ENCODE results near the gene PDCD4. TPM values are rescaled to one million over a fixed set of nuclear protein-coding genes. Genes with fewer than 3 reads are reported as not detected.

Gene PDCD4
- polyA plus RNA-seq, 1 of the 3 experiments (the other 2 are of a cell fraction), result 23.3 TPM

- Histone ChIP-seq H3K9me2 (no peaks in the 10 kb centered on the region), H3K79me2 (ENCODE audit: insufficient read depth) (no peaks in the 10 kb centered on the region), H3K27ac (ENCODE audit: low read depth in 2 of 2, low read length in 1 of 2) (peak overlapping the region in 1 of 2 experiments; percentile 45; a peak in 1 of 4 replicates), H3K4me1 (ENCODE audit: control insufficient read depth in 1 of 2, insufficient read depth in 2 of 2, low read depth in 1 of 2, low read length in 1 of 2) (peaks cover 0 to 40% of the 10 kb centered on the region in 2 experiments; a peak in 2 of 4 replicates), H3K4me2 (no peak overlapping the region), H3K27me3 (ENCODE audit: insufficient read depth) (no peaks in the 10 kb centered on the region), H3K9me3 (no peaks in the 10 kb centered on the region), H3K9ac (no peak overlapping the region), H3K4me3 (ENCODE audit: low read depth in 2 of 2, low read length in 1 of 2) (no peak overlapping the region), H3K36me3 (replicated peaks in 1 of 2; ENCODE audit: control insufficient read depth in 1 of 2, insufficient read depth in 2 of 2, low read length in 1 of 2) (no peaks in the 10 kb centered on the region), H3F3A (replicated peaks; ENCODE audit: insufficient read depth) (no peaks in the 10 kb centered on the region), H4K20me1 (ENCODE audit: insufficient read depth) (no peaks in the 10 kb centered on the region), H2AFZ (ENCODE audit: low read depth) (peak overlapping the region; percentile 15; the same call in 1 of the 2 replicates)
- TF ChIP-seq POLR2AphosphoS5 (IDR thresholded peaks at IDR 0.05; ENCODE audit: low read depth, low read length), result no peak
- no peak for TF ChIP-seq YY1 (IDR thresholded peaks at IDR 0.05; ENCODE audit: low read depth)
- TF ChIP-seq, protein P1, sequence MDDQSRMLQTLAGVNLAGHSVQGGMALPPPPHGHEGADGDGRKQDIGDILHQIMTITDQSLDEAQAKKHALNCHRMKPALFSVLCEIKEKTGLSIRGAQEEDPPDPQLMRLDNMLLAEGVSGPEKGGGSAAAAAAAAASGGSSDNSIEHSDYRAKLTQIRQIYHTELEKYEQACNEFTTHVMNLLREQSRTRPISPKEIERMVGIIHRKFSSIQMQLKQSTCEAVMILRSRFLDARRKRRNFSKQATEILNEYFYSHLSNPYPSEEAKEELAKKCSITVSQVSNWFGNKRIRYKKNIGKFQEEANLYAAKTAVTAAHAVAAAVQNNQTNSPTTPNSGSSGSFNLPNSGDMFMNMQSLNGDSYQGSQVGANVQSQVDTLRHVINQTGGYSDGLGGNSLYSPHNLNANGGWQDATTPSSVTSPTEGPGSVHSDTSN (IDR thresholded peaks at IDR 0.05), result no peak
- TF ChIP-seq RFX5 (IDR thresholded peaks at IDR 0.05; ENCODE audit: low read length), result no peak
- no peak for TF ChIP-seq RXRA (IDR thresholded peaks at IDR 0.05; ENCODE audit: borderline replicate concordance, low read depth)
- TF ChIP-seq, protein P2, sequence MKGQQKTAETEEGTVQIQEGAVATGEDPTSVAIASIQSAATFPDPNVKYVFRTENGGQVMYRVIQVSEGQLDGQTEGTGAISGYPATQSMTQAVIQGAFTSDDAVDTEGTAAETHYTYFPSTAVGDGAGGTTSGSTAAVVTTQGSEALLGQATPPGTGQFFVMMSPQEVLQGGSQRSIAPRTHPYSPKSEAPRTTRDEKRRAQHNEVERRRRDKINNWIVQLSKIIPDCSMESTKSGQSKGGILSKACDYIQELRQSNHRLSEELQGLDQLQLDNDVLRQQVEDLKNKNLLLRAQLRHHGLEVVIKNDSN (IDR thresholded peaks at IDR 0.05; ENCODE audit: borderline replicate concordance, low read depth), result no peak
- TF ChIP-seq ELF1 (IDR thresholded peaks at IDR 0.05), result no peak
- no peak for TF ChIP-seq NFIC (IDR thresholded peaks at IDR 0.05; ENCODE audit: borderline replicate concordance)
- TF ChIP-seq FOXJ3 (CRISPR knock-in tag; IDR thresholded peaks at IDR 0.05), result no peak
- TF ChIP-seq, protein P3, sequence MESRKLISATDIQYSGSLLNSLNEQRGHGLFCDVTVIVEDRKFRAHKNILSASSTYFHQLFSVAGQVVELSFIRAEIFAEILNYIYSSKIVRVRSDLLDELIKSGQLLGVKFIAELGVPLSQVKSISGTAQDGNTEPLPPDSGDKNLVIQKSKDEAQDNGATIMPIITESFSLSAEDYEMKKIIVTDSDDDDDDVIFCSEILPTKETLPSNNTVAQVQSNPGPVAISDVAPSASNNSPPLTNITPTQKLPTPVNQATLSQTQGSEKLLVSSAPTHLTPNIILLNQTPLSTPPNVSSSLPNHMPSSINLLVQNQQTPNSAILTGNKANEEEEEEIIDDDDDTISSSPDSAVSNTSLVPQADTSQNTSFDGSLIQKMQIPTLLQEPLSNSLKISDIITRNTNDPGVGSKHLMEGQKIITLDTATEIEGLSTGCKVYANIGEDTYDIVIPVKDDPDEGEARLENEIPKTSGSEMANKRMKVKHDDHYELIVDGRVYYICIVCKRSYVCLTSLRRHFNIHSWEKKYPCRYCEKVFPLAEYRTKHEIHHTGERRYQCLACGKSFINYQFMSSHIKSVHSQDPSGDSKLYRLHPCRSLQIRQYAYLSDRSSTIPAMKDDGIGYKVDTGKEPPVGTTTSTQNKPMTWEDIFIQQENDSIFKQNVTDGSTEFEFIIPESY (IDR thresholded peaks at IDR 0.05; ENCODE audit: borderline replicate concordance, low read depth), result no peak
- TF ChIP-seq, protein P4, sequence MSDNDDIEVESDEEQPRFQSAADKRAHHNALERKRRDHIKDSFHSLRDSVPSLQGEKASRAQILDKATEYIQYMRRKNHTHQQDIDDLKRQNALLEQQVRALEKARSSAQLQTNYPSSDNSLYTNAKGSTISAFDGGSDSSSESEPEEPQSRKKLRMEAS (IDR thresholded peaks at IDR 0.05; ENCODE audit: low read depth), result no peak
- DNase-seq, result no peak
- CTCF ChIA-PET, result interaction anchor here (0.7 to 1.5 kb wide), 2 partner anchors 32 to 33 kb away, joined by 3 to 4 read pairs; no protein-coding TSS in a partner anchor
- 75% methylated on average over 3 of the region's 7 CpGs for WGBS (ENCODE audit: low lambda C conversion rate)
- POLR2A ChIA-PET, result interaction anchor here (3.1 kb wide), 1 partner anchor 11 kb away, joined by 12 read pairs; the partner anchor contains the start of gene PDCD4
These were observed 11.0 kb upstream of the PDCD4 start for GRCh38 chr10:110860576-110861241.

- no peak overlapping the region for H3K4me3 ChIP-seq (ENCODE audit: low read depth in 2 of 2, low read length in 1 of 2)
- no peaks in the 10 kb centered on the region for H3K36me3 ChIP-seq (replicated peaks in 1 of 2; ENCODE audit: control insufficient read depth in 1 of 2, insufficient read depth in 2 of 2, low read length in 1 of 2)
- no peaks in the 10 kb centered on the region for H3K9me3 ChIP-seq
- no peaks in the 10 kb centered on the region for H3K79me2 ChIP-seq (ENCODE audit: insufficient read depth)
- H3F3A ChIP-seq (replicated peaks; ENCODE audit: insufficient read depth), result no peaks in the 10 kb centered on the region
- H3K9me2 ChIP-seq, result no peaks in the 10 kb centered on the region
- H3K4me1 ChIP-seq (ENCODE audit: control insufficient read depth in 1 of 2, insufficient read depth in 2 of 2, low read depth in 1 of 2, low read length in 1 of 2), result peaks cover 0 to 44% of the 10 kb centered on the region in 2 experiments; a peak in 2 of 4 replicates
- H2AFZ ChIP-seq (ENCODE audit: low read depth), result no peak overlapping the region
- H4K20me1 ChIP-seq (ENCODE audit: insufficient read depth), result no peaks in the 10 kb centered on the region
- 79% methylated on average over 2 of the region's 2 CpGs for WGBS (ENCODE audit: low lambda C conversion rate)
- CTCF ChIA-PET, result interaction anchor here (0.7 kb wide), 1 partner anchor 32 kb away, joined by 3 read pairs; no protein-coding TSS in a partner anchor
- H3K27me3 ChIP-seq (ENCODE audit: insufficient read depth), result no peaks in the 10 kb centered on the region
- no peak overlapping the region for H3K9ac ChIP-seq
- H3K4me2 ChIP-seq, result no peak overlapping the region
- no peak overlapping the region; a peak in 1 of 4 replicates for H3K27ac ChIP-seq (ENCODE audit: low read depth in 2 of 2, low read length in 1 of 2)
- POLR2A ChIA-PET, result interaction anchor here (3.1 kb wide), 1 partner anchor 10 kb away, joined by 12 read pairs; the partner anchor contains the start of gene PDCD4
- DNase-seq, result no peak
- TF ChIP-seq CHD2 (IDR thresholded peaks at IDR 0.05; ENCODE audit: low read length, partially characterized antibody), result no peak
- TF ChIP-seq RCOR1 (IDR thresholded peaks at IDR 0.05; ENCODE audit: low read length), result no peak
- TF ChIP-seq, protein P5, sequence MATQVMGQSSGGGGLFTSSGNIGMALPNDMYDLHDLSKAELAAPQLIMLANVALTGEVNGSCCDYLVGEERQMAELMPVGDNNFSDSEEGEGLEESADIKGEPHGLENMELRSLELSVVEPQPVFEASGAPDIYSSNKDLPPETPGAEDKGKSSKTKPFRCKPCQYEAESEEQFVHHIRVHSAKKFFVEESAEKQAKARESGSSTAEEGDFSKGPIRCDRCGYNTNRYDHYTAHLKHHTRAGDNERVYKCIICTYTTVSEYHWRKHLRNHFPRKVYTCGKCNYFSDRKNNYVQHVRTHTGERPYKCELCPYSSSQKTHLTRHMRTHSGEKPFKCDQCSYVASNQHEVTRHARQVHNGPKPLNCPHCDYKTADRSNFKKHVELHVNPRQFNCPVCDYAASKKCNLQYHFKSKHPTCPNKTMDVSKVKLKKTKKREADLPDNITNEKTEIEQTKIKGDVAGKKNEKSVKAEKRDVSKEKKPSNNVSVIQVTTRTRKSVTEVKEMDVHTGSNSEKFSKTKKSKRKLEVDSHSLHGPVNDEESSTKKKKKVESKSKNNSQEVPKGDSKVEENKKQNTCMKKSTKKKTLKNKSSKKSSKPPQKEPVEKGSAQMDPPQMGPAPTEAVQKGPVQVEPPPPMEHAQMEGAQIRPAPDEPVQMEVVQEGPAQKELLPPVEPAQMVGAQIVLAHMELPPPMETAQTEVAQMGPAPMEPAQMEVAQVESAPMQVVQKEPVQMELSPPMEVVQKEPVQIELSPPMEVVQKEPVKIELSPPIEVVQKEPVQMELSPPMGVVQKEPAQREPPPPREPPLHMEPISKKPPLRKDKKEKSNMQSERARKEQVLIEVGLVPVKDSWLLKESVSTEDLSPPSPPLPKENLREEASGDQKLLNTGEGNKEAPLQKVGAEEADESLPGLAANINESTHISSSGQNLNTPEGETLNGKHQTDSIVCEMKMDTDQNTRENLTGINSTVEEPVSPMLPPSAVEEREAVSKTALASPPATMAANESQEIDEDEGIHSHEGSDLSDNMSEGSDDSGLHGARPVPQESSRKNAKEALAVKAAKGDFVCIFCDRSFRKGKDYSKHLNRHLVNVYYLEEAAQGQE (IDR thresholded peaks at IDR 0.05; ENCODE audit: low read depth, low read length), result no peak
- TF ChIP-seq ELF1 (IDR thresholded peaks at IDR 0.05), result no peak
- no peak for TF ChIP-seq EZH2phosphoT487 (IDR thresholded peaks at IDR 0.05; ENCODE audit: borderline replicate concordance, low read depth)
- no peak for TF ChIP-seq SIN3A (IDR thresholded peaks at IDR 0.05; ENCODE audit: borderline replicate concordance, low read depth, low read length)
These were observed 10.3 kb upstream of the PDCD4 start for GRCh38 chr10:110861476-110861875.

All from SK-N-SH (cell line).